Panc1 (cell line): Measurements from ENCODE around the gene RNU7-1. TPM values are rescaled to one million over a fixed set of nuclear protein-coding genes. Genes with fewer than 3 reads are reported as not detected.

Experiments
- ATAC-seq: fragments of 200-7000 bp; cut with Tn5 transposase; 2 replicates; pipeline ENCODE4 v1.9.1; 2020; ENCODE audit warnings: mild to moderate bottlenecking, moderate library complexity
- Bru-seq: library from RNA; stranded (reverse); fragments of 400-500 nt; gene quantifications from one replicate; lab custom pipeline; 2021; lab: Mats Ljungman, UMichigan
- BruChase-seq, 2 experiments: library from RNA; stranded (reverse); fragments of 400-500 nt; gene quantifications; one replicate each; lab custom pipeline; 2021; lab: Mats Ljungman, UMichigan
- BruUV-seq: library from RNA; stranded (reverse); fragments of 400-500 nt; replicated peaks from 2 replicates; lab custom pipeline; 2021; lab: Mats Ljungman, UMichigan
- CTCF ChIA-PET: fragments of 300-600 bp; sonication (Branson Sonifier 250); formaldehyde crosslinking; loops from one replicate; lab custom pipeline; 2022; ENCODE audit warnings: antibody characterized with exemption; lab: Charles Lee
- POLR2A ChIA-PET: fragments of 300-600 bp; sonication (Branson Sonifier 250); formaldehyde crosslinking; loops from one replicate; lab custom pipeline; 2022; ENCODE audit warnings: antibody characterized with exemption; lab: Charles Lee
- DNase-seq: peaks from one replicate; pipeline ENCODE4 v3.0.0-alpha.2; 2010; ENCODE audit warnings: low read depth, low spot score
- H3K27ac ChIP-seq: 2 replicates; pipeline ENCODE4 v1.5.1; 2011; ENCODE audit warnings: mild to moderate bottlenecking, low read length, inconsistent platforms
- H3K27me3 ChIP-seq: fragments of 200-500 bp; sonication (Bioruptor generic); 2 replicates; pipeline ENCODE4 v1.6.0; 2014; ENCODE audit warnings: low read length, inconsistent platforms; ENCODE audit not compliant: control insufficient read depth, insufficient read depth
- H3K36me3 ChIP-seq: fragments of 200-500 bp; sonication (Bioruptor generic); 2 replicates; pipeline ENCODE4 v1.5.1; 2014; ENCODE audit warnings: inconsistent platforms, mild to moderate bottlenecking, low read length, moderate library complexity; ENCODE audit not compliant: control insufficient read depth, insufficient read depth
- H3K4me1 ChIP-seq: 2 replicates; pipeline ENCODE4 v1.5.1; 2011; ENCODE audit warnings: inconsistent platforms, mild to moderate bottlenecking, low read length, moderate library complexity; ENCODE audit not compliant: control insufficient read depth, insufficient read depth
- H3K4me3 ChIP-seq, 2 experiments: 2 replicates each; pipeline ENCODE4 v1.5.1; 2011 to 2012; ENCODE audit warnings: low read depth in 2 of 2, low read length in 2 of 2, mild to moderate bottlenecking in 2 of 2, inconsistent platforms in 1 of 2, moderate library complexity in 1 of 2
- H3K9me3 ChIP-seq: fragments of 200-500 bp; sonication (Bioruptor generic); 2 replicates; pipeline ENCODE4 v1.5.1; 2014; ENCODE audit warnings: low read depth, mild to moderate bottlenecking, inconsistent platforms, low read length, moderate library complexity; ENCODE audit not compliant: control insufficient read depth, insufficient read depth
- POLR2AphosphoS5 ChIP-seq: IDR thresholded peaks from 2 replicates; pipeline ENCODE4 v1.6.1; 2012; ENCODE audit warnings: mild to moderate bottlenecking, low read depth, low read length, moderate library complexity
- REST ChIP-seq, 2 experiments: IDR thresholded peaks; 2 replicates each; pipeline ENCODE4 v1.6.1; 2011 to 2012; ENCODE audit warnings: low read depth in 2 of 2, control low read depth in 1 of 2, low read length in 1 of 2, mild to moderate bottlenecking in 1 of 2, moderate library complexity in 1 of 2; ENCODE audit not compliant: insufficient read depth in 1 of 2
- SIN3A ChIP-seq: IDR thresholded peaks from 2 replicates; pipeline ENCODE4 v1.6.1; 2012; ENCODE audit warnings: low read depth, mild to moderate bottlenecking, low read length, moderate library complexity, borderline replicate concordance; ENCODE audit not compliant: insufficient read depth
- TCF7L2 ChIP-seq: IDR thresholded peaks from 2 replicates; pipeline ENCODE4 v1.6.1; 2011; ENCODE audit warnings: mild to moderate bottlenecking, low read depth, low read length, inconsistent platforms
- in situ Hi-C: cut with HindIII; loops from 2 replicates; pipeline ENCODE4 v1.10.0; 2016; ENCODE audit warnings: low sequenced_read_pairs, low pct_unique_long_range_greater_than_20kb
- intact Hi-C: fragments of 100-400 bp; cut with micrococcal nuclease; formaldehyde crosslinking; loops from one replicate; pipeline ENCODE4 v1.10.0; 2022; ENCODE audit not compliant: unreplicated experiment
- long read RNA-seq: library from polyadenylated mRNA; unstranded; transcript quantifications from one replicate; pipeline ENCODE4 v2.0.0, GENCODE V29; 2021; ENCODE audit not compliant: unreplicated experiment
- polyA plus RNA-seq: library from polyadenylated mRNA; unstranded; fragments of >200 nt; gene quantifications from one replicate; pipeline ENCODE4 v1.2.1, GENCODE V29; 2012; ENCODE audit warnings: missing spikeins; ENCODE audit not compliant: insufficient read length
- total RNA-seq: library from RNA; stranded (reverse); gene quantifications from one replicate; pipeline ENCODE4 v1.2.1, GENCODE V29; 2021; ENCODE audit not compliant: unreplicated experiment
- TF ChIP-seq, protein P1 (sequence below): fragments of 450-650 bp; IDR thresholded peaks from 2 replicates; pipeline ENCODE4 v1.5.1; 2017; ENCODE audit warnings: mild to moderate bottlenecking

RNU7-1 gene
- total RNA-seq (not detected), Bru-seq, nascent RNA (percentile 65 among the genes with signal in this experiment), BruChase-seq, experiment 1, labeled RNA remaining after a 2-hour chase (percentile 55 among the genes with signal in this experiment), BruChase-seq, experiment 2, labeled RNA remaining after a 6-hour chase (percentile 58 among the genes with signal in this experiment)
- not detected for polyA plus RNA-seq
- long read RNA-seq: 0 reads

DNA sequence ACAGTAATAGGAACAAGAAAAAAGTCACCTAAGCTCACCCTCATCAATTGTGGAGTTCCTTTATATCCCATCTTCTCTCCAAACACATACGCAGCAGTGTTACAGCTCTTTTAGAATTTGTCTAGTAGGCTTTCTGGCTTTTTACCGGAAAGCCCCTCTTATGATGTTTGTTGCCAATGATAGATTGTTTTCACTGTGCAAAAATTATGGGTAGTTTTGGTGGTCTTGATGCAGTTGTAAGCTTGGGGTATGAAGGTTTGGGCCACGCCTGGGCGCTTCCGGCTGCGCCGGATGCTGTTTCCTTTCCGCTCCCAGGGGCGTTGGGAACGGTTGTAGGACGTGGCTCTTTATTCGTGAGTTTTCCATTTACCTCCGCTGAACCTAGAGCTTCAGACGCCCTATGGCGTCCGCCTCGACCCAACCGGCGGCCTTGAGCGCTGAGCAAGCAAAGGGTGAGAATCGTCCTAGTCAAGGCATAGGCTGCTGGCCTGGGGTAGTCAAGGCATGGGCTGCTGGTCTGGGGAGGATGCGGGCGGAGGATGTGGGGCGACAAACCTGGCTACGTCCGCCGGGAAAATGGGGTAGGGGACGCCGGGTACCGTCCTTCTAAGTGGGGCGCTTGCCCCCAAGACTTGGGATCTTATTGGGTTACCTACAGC lies at the start of gene RNU7-1, which contains the start of gene C12orf57:
TSS of gene RNU7-1 (plus strand) at position 95 of the 659 bp plus-strand sequence.
TSS of gene C12orf57 (plus strand) at position 301 of the 659 bp plus-strand sequence. CDS start at position 401, 100 bp downstream.
- Histone ChIP-seq H3K4me1 (peaks cover 41% of the 10 kb centered on the region), H3K27ac (peak within 1 kb of the TSS; percentile 95), H3K9me3 (no peaks in the 10 kb centered on the region), H3K36me3 (no peaks in the 10 kb centered on the region; the same call in 1 of the 2 replicates), H3K4me3 (peak within 1 kb of the TSS; percentile 64 to 72), H3K27me3 (no peaks in the 10 kb centered on the region)
- ChIA-PET POLR2A (interaction anchor here (0.6 to 1.7 kb wide), 4 partner anchors 10 to 169 kb away, joined by 4 to 9 read pairs (median 8); no protein-coding TSS in a partner anchor), CTCF (interaction anchor here (0.6 to 0.7 kb wide), 2 partner anchors 18 to 53 kb away, joined by 3 to 6 read pairs; no protein-coding TSS in a partner anchor)
- TSS peak; percentile 96 for BruUV-seq
- DNase-seq (peak; percentile 88), ATAC-seq (peak; percentile 78)
- in situ Hi-C loops: no loop called here
- intact Hi-C loops: loop anchor here (10.0 kb wide), 1 partner anchor 171 kb away; no protein-coding TSS in a partner anchor
- TF ChIP-seq POLR2AphosphoS5 (peak; percentile 100), SIN3A (peak; percentile 96), TCF7L2 (no peak; the same call in 1 of the 2 replicates)

DNA sequence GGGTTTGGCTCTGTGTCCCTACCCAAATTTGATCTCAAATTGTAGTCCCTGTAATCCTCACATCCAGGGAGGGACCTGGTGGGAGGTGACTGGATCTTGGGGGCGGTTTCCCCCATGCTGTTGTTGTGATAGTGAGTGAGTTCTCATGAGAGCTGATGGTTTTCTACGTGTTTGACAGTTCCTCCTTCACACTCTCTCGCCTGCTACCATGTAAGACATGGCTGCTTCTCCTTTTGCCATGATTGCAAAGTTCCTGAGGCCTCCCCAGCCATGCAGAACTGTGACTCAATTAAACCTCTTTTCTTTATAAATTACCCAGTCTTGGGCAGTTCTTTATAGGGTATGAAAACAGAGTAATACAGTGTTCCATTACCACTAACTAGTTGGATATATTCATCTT lies 49.3 kb upstream of the RNU7-1 start:
- BruUV-seq: no TSS peak
- intact Hi-C loops: no loop called here
- Histone ChIP-seq H3K27ac (no peak overlapping the region), H3K27me3 (no peaks in the 10 kb centered on the region), H3K9me3 (no peaks in the 10 kb centered on the region), H3K4me1 (0 out of 2 replicates have a peak, but pooled peaks cover 4% of the 10 kb centered on the region), H3K36me3 (no peaks in the 10 kb centered on the region), H3K4me3 (no peak overlapping the region)
- ATAC-seq: no peak
- in situ Hi-C loops: no loop called here
- ChIA-PET POLR2A (interaction anchor here (0.7 kb wide), 1 partner anchor 23 kb away, joined by 8 read pairs; no protein-coding TSS in a partner anchor), CTCF (interaction anchor here (1.0 kb wide), 1 partner anchor 247 kb away, joined by 8 read pairs; no protein-coding TSS in a partner anchor)
- DNase-seq: no peak
- TF ChIP-seq POLR2AphosphoS5 (no peak), SIN3A (no peak), REST (IDR thresholded peaks at IDR 0.05; ENCODE audit: insufficient read depth in 1 of 2, low read depth in 2 of 2, low read length in 1 of 2) (no peak), TCF7L2 (no peak)
- TF ChIP-seq, protein P1, sequence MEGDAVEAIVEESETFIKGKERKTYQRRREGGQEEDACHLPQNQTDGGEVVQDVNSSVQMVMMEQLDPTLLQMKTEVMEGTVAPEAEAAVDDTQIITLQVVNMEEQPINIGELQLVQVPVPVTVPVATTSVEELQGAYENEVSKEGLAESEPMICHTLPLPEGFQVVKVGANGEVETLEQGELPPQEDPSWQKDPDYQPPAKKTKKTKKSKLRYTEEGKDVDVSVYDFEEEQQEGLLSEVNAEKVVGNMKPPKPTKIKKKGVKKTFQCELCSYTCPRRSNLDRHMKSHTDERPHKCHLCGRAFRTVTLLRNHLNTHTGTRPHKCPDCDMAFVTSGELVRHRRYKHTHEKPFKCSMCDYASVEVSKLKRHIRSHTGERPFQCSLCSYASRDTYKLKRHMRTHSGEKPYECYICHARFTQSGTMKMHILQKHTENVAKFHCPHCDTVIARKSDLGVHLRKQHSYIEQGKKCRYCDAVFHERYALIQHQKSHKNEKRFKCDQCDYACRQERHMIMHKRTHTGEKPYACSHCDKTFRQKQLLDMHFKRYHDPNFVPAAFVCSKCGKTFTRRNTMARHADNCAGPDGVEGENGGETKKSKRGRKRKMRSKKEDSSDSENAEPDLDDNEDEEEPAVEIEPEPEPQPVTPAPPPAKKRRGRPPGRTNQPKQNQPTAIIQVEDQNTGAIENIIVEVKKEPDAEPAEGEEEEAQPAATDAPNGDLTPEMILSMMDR: no peak
